Measurements from ENCODE around the gene CDYL2. TPM values are rescaled to one million over a fixed set of nuclear protein-coding genes. Genes with fewer than 3 reads are reported as not detected.

The CDYL2 gene
- total RNA-seq, 1 donor from 2014 or later = 34.1 TPM

- no peak for DNase-seq (ENCODE audit: extremely low read depth, low read depth, low spot score)
Observed at GRCh38 chr16:80710918-80711317, 93.5 kb downstream of the CDYL2 start.

- no peak for DNase-seq (ENCODE audit: extremely low read depth, low read depth, low spot score)
Observed at GRCh38 chr16:80708823-80709222, 95.6 kb downstream of the CDYL2 start.

- DNase-seq (ENCODE audit: extremely low read depth, low read depth, low spot score) = no peak
Observed at GRCh38 chr16:80707686-80708085, 96.7 kb downstream of the CDYL2 start.

DNA sequence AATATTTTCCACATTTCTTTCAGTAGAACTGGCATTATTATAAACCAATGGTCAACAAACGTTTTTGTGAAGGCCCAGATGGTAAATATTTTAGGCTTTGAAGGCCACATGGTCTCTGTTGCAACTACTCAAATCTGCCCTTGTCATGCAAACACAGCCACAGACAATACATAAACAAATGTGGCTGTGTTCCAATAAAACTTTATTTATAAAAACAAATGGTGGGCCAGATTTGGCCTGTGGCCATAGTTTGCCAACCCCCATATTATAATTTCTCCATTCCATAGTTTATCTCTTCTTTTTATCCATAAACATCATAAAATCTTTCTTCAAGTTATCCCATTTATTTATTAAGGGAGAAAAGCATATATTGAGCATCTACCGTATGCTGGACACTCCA lies 98.8 kb downstream of the CDYL2 start:
- DNase-seq (ENCODE audit: extremely low read depth, low read depth, low spot score) = no peak

GRCh38 chr16:80704751-80705505 lies 99.5 kb downstream of the CDYL2 start:
- DNase-seq (ENCODE audit: extremely low read depth, low read depth, low spot score) = no peak

DNA sequence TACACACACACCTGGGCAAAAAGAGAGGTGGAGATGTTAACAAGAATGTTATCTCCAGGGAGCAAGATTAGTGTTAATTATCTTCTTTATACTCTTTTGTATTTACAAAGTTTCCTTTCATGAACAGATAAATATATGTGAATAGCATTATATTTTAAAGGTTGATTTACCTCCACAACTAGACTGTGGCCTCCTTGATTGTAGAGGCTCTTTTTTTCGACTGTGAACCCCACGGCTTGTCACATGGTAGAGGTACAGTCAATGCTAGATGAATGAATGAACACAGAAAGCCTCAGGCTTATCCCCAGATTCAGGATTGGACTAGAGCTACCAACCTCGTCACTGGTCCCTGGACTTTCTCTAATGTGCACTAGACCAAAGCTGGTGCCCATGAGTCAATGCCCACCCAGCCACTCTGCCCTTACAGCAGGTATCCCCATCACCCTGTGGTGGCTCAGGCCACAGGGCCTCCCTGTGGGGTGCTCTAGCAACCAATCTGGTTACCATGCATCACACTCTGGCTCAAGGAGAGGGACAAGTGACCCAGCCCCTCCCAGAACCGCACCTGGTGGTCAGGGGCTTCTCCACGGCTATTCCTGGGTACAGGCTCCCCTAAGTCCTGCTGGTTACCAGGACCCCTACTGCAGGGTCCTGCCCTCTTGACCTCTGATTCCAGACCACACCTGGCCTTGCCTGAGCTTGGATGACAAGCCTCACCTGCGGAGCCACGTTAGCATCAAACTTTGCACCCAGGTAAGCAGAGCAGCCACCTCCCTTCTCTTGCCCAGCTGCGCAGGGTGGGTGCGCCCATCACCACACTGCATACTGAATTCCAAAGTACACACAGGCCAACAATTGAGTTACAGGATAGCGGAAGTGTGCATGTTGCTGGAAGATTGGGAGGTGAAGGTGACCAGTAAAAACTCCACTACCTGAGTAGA lies 101.0 kb downstream of the CDYL2 start:
- no peak for DNase-seq (ENCODE audit: extremely low read depth, low read depth, low spot score)

DNA sequence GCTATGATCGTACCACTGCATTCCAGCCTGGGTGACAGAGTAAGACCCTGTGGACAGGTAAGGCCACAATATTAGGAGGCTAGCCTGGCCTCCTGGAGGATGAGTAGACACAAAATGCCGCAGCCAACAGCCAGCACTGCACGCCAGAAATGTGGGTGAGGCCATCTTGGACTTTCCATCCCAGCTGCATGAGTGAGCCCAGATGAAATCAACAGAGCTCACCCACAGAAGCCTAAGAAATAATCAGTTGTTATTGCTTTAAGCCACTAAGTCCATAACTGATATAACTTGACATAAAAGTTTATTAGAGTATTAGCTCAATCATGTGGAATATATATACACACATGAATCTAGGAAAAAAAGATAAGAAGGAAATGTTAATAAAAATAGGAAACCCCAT lies 101.7 kb downstream of the CDYL2 start:
- no peak for DNase-seq (ENCODE audit: extremely low read depth, low read depth, low spot score)

- DNase-seq (ENCODE audit: extremely low read depth, low read depth, low spot score) = no peak
Observed at GRCh38 chr16:80700558-80700957, 103.8 kb downstream of the CDYL2 start.

- no peak for DNase-seq (ENCODE audit: extremely low read depth, low read depth, low spot score)
Observed at GRCh38 chr16:80695020-80695419, 109.4 kb downstream of the CDYL2 start.

DNA sequence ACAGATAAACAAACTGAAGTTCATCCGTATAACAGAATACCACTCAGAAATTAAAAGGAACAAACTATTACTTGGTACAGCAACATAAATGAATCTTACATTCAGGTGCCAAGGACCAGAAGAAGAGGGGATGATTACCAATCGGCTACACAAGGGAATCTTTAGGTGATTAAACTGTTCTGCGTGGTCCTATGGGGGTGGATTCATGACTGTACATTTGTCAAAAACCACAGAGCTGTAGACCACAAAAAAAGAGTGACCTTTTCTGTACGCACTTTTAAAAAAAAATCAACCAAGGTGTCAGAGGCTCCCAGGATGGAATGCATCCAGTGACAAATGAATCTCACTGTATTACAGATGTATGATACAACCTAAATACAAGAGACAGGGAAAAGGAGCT lies 110.8 kb downstream of the CDYL2 start:
- no peak for DNase-seq (ENCODE audit: extremely low read depth, low read depth, low spot score)

GRCh38 chr16:80692270-80692669 lies 112.1 kb downstream of the CDYL2 start:
- no peak for DNase-seq (ENCODE audit: extremely low read depth, low read depth, low spot score)

GRCh38 chr16:80691111-80691741 lies 113.2 kb downstream of the CDYL2 start:
- DNase-seq (ENCODE audit: extremely low read depth, low read depth, low spot score) = no peak

- peak; percentile 4 for DNase-seq (ENCODE audit: extremely low read depth, low read depth, low spot score)
Observed at GRCh38 chr16:80689487-80689886, 114.9 kb downstream of the CDYL2 start.

DNA sequence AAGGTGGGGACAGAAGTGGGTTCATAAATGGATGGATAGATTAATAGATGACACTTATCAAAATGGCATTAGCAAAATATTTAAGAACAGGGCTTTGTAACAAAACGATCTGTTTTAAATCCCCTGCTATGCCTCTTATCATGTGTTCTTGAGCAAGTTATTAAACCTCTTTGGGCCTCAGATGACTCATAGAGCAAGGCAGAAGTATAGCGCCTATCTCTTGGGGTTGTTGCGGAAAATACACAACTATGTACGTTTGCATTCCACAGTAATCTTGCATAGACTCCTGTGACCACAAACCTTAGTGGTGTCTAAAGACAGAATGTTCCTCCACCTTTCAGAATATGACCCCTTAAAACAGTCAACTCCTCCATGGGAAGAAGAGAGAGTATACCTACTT lies 116.8 kb downstream of the CDYL2 start:
- DNase-seq (ENCODE audit: extremely low read depth, low read depth, low spot score) = no peak

- no peak for DNase-seq (ENCODE audit: extremely low read depth, low read depth, low spot score)
Observed at GRCh38 chr16:80684906-80685305, 119.5 kb downstream of the CDYL2 start.

DNA sequence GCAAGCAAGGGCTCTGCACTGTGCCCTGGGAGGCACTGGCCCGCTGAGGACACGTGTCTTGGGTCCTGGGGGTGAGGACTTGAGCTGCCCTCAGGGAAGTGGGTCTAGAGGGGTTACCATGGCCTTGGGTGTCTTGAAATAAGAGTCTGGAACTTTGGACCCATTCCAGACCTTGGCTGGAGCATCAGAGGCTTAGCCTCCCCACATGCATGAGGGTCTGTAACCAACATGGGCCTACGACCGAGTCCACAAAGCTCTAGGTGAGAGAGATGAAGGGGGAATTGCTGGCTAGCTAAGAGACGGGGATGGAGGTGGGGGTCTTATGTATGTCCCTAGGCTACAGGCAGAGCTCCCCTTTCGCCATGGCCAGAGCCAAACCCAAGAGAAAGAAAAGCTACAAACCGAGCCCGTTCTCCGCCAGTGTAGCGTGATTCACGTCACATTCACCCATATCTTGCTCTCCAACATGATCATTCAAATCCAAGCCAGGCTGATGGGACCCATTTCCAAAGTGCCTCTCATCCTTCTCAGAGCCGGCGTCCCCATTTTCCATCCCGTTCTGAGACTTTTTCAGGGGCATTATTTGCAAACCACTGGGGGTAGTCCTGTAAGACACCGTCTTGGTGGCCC lies 120.1 kb downstream of the CDYL2 start:
- DNase-seq (ENCODE audit: extremely low read depth, low read depth, low spot score) = no peak

GRCh38 chr16:80683646-80684045 lies 120.8 kb downstream of the CDYL2 start:
- DNase-seq (ENCODE audit: extremely low read depth, low read depth, low spot score) = no peak

DNA sequence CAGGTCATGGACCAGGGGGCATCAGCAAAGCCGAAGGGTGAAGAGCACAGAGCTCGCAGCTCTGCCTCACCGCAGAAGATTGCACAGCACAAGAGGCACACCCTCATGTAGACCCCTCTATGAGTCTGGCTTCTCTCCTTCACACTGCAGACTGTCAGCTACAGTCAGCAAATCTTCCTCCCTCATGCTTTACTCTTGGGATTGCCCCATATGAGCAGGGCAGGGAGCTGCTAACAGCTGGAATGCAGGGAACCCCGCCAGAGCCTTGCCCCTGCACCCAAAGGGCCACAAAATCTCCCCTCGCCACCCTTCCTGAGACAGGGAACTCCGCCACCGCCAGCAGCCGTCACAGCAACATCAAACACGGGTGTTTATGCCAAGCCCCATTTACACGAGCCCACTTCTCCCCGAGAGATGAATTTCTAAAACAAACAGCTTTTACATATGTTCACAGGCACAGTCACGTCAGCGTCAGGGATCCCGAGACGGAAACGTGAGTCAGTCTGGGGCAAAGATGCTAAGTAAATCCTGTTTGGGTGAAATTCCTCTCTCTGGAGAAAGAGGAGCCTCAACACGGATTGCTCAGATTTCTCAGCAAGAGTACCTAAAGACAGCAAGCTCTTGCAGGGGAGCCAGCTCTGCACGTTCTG lies 121.9 kb downstream of the CDYL2 start:
- DNase-seq (ENCODE audit: extremely low read depth, low read depth, low spot score) = no peak

DNA sequence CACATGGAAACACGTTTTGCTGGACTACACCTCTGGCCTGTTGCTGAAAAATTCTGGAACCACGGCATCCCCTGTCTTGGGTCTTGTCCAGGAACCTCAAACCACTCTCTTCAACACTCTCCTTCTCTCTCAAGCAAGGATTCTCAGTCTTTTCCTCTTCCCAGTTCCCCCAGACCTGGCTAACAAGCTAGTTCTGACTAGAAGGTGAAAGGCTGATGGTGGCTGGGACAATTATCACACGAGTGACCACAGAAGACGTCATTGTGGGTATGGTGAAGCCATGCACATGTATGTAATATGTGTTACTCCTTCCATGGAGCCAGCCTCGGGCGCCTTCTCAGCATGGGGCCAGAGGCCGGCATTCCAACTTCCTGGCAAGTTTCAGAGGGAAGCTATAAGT lies 123.0 kb downstream of the CDYL2 start:
- DNase-seq (ENCODE audit: extremely low read depth, low read depth, low spot score) = no peak

DNA sequence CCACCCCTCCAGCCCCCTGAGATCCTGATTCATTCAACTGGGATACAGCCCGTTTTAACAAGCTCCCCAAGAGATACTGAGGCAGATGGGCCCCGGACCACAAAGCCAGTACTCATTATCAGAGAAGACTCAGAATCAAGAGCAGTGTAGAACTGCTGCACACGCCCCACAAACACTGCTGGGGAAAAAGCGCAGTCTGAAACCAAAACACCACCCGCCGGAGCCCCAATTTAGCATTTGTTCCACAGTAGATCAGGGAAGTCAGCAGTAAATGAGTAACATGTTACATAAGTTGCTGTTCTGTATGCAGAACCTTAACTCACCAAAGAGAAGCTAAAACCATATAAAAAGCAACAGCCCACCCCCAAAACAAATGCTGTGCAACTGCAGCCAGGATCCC lies 123.6 kb downstream of the CDYL2 start:
- no peak for DNase-seq (ENCODE audit: extremely low read depth, low read depth, low spot score)
